Fibroblast of lung (primary cell): ENCODE results near the gene CRELD2.

Source experiments
- EZH2 ChIP-seq: IDR thresholded peaks from 2 replicates; pipeline ENCODE4 v1.5.1; 2012; ENCODE audit warnings: low read length, control low read depth, mild to moderate bottlenecking; ENCODE audit errors: missing control alignments
- TF ChIP-seq, protein P1 (sequence below), 2 donors: IDR thresholded peaks in 1 of 2; conservative IDR thresholded peaks in 1 of 2; 1 replicate in 1 of 2; 2 replicates in 1 of 2; pipeline ENCODE4 v1.5.1; 2011 to 2012; ENCODE audit warnings: low read length in 2 of 2, control low read depth in 1 of 2, inconsistent platforms in 1 of 2, low read depth in 1 of 2, mild to moderate bottlenecking in 1 of 2

DNA sequence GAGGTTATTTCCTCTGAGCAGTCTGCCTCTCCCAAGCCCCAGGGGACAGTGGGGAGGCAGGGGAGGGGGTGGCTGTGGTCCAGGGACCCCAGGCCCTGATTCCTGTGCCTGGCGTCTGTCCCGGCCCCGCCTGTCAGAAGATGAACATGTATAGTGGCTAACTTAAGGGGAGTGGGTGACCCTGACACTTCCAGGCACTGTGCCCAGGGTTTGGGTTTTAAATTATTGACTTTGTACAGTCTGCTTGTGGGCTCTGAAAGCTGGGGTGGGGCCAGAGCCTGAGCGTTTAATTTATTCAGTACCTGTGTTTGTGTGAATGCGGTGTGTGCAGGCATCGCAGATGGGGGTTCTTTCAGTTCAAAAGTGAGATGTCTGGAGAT lies 45.2 kb downstream of the CRELD2 start:
- TF ChIP-seq, protein P1, sequence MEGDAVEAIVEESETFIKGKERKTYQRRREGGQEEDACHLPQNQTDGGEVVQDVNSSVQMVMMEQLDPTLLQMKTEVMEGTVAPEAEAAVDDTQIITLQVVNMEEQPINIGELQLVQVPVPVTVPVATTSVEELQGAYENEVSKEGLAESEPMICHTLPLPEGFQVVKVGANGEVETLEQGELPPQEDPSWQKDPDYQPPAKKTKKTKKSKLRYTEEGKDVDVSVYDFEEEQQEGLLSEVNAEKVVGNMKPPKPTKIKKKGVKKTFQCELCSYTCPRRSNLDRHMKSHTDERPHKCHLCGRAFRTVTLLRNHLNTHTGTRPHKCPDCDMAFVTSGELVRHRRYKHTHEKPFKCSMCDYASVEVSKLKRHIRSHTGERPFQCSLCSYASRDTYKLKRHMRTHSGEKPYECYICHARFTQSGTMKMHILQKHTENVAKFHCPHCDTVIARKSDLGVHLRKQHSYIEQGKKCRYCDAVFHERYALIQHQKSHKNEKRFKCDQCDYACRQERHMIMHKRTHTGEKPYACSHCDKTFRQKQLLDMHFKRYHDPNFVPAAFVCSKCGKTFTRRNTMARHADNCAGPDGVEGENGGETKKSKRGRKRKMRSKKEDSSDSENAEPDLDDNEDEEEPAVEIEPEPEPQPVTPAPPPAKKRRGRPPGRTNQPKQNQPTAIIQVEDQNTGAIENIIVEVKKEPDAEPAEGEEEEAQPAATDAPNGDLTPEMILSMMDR (conservative IDR thresholded peaks at IDR 0.05 in 1 of 2, IDR thresholded peaks at IDR 0.05 in 1 of 2; ENCODE audit: low read depth in 1 of 2, low read length in 2 of 2): no peak
- TF ChIP-seq EZH2: no peak
